Lower lobe of right lung (tissue), 2 donors: ENCODE results near the gene PDX1. TPM values are rescaled to one million over a fixed set of nuclear protein-coding genes. Genes with fewer than 3 reads are reported as not detected.
A peak's percentile ranks its signal among the peaks of the same experiment; 100 is the strongest.

ENCODE experiments used
- ATAC-seq, 2 donors: fragments of 200-7000 bp; cut with Tn5 transposase; one replicate each; pipeline ENCODE4 v1.9.1; 2020 to 2022; ENCODE audit warnings: mild to moderate bottlenecking in 2 of 2, moderate library complexity in 2 of 2
- DNase-seq: peaks from one replicate; pipeline ENCODE4 v3.0.0-alpha.2; 2020
- H3K27ac ChIP-seq: fragments of 200-600 bp; one replicate; pipeline ENCODE4 v1.8.0; 2022
- H3K27me3 ChIP-seq: fragments of 200-600 bp; one replicate; pipeline ENCODE4 v1.8.0; 2022; ENCODE audit warnings: low read depth
- H3K36me3 ChIP-seq: fragments of 200-600 bp; one replicate; pipeline ENCODE4 v1.8.0; 2022; ENCODE audit warnings: mild to moderate bottlenecking
- H3K4me1 ChIP-seq: fragments of 200-600 bp; one replicate; pipeline ENCODE4 v1.8.0; 2022
- H3K4me3 ChIP-seq: fragments of 200-600 bp; one replicate; pipeline ENCODE4 v1.8.0; 2022; ENCODE audit warnings: mild to moderate bottlenecking
- H3K9me3 ChIP-seq: fragments of 200-600 bp; one replicate; pipeline ENCODE4 v1.8.0; 2022
- CTCF ChIP-seq: fragments of 200-600 bp; IDR thresholded peaks from one replicate; pipeline ENCODE4 v1.8.0; 2022; ENCODE audit warnings: antibody characterized with exemption, mild to moderate bottlenecking
- intact Hi-C: fragments of 100-400 bp; cut with DNase I; formaldehyde crosslinking; loops from one replicate; pipeline ENCODE4 v1.11.0; 2022
- total RNA-seq: library from RNA; stranded (reverse); fragmentation: NEBNext Ultra II Directional; extraction: Animal tissue kit (Norgen Biotek cat#: 25700); gene quantifications from one replicate; pipeline ENCODE4 v1.2.1, GENCODE V29; 2021
- donor health status: DM: no; HTN: yes; CAD: no; lungs with severe emphysema.

The PDX1 gene
- total RNA-seq, 1 donor from 2014 or later, result not detected

- Histone ChIP-seq H3K9me3 (no peaks in the 10 kb centered on the region), H3K4me1 (no peaks in the 10 kb centered on the region), H3K4me3 (no peak overlapping the region), H3K27me3 (peaks cover 96% of the 10 kb centered on the region), H3K36me3 (no peaks in the 10 kb centered on the region), H3K27ac (no peak overlapping the region)
- intact Hi-C loops, result no loop called here
- TF ChIP-seq CTCF, result no peak
- ATAC-seq (no peak), DNase-seq (no peak)
Measured at GRCh38 chr13:27927444-27928352, 7.9 kb downstream of the PDX1 start.

DNA sequence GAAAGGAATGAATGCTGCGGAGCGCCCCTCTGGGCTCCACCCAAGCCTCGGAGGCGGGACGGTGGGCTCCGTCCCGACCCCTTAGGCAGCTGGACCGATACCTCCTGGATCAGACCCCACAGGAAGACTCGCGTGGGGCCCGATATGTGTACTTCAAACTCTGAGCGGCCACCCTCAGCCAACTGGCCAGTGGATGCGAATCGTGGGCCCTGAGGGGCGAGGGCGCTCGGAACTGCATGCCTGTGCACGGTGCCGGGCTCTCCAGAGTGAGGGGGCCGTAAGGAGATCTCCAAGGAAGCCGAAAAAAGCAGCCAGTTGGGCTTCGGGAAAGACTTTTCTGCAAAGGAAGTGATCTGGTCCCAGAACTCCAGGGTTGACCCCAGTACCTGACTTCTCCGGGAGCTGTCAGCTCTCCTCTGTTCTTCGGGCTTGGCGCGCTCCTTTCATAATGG, 8.6 kb downstream of the PDX1 start:
- Histone ChIP-seq H3K36me3 (no peaks in the 10 kb centered on the region), H3K27ac (no peak overlapping the region), H3K27me3 (peaks cover 94% of the 10 kb centered on the region), H3K4me3 (no peak overlapping the region), H3K9me3 (no peaks in the 10 kb centered on the region), H3K4me1 (no peaks in the 10 kb centered on the region)
- intact Hi-C loops, result no loop called here
- DNase-seq (no peak), ATAC-seq (peak in 1 of 2 donors; percentile 29)
- no peak for TF ChIP-seq CTCF

- H3K4me3 ChIP-seq, result no peak overlapping the region
- H3K4me1 ChIP-seq, result no peaks in the 10 kb centered on the region
- H3K27me3 ChIP-seq, result peaks cover 94% of the 10 kb centered on the region
- DNase-seq (no peak), ATAC-seq (no peak)
- no peaks in the 10 kb centered on the region for H3K9me3 ChIP-seq
- H3K27ac ChIP-seq, result no peak overlapping the region
- no peaks in the 10 kb centered on the region for H3K36me3 ChIP-seq
- TF ChIP-seq CTCF, result no peak
- intact Hi-C loops, result no loop called here
Measured at GRCh38 chr13:27928805-27929753, 9.3 kb downstream of the PDX1 start.

GRCh38 chr13:27929868-27930267, 10.1 kb downstream of the PDX1 start:
- Histone ChIP-seq H3K9me3 (no peaks in the 10 kb centered on the region), H3K4me3 (no peak overlapping the region), H3K27ac (no peak overlapping the region), H3K4me1 (no peaks in the 10 kb centered on the region), H3K36me3 (no peaks in the 10 kb centered on the region), H3K27me3 (peaks cover 86% of the 10 kb centered on the region)
- no peak for DNase-seq
- intact Hi-C loops, result no loop called here
- no peak for ATAC-seq
- no peak for TF ChIP-seq CTCF

- Histone ChIP-seq H3K4me1 (no peaks in the 10 kb centered on the region), H3K9me3 (no peaks in the 10 kb centered on the region), H3K4me3 (no peak overlapping the region), H3K36me3 (no peaks in the 10 kb centered on the region), H3K27ac (no peak overlapping the region), H3K27me3 (peaks cover 55% of the 10 kb centered on the region)
- no peak for TF ChIP-seq CTCF
- DNase-seq, result no peak
- intact Hi-C loops, result no loop called here
- no peak for ATAC-seq
Measured at GRCh38 chr13:27933118-27933517, 13.3 kb downstream of the PDX1 start.
